HCT116 (cell line): Measurements from ENCODE around the gene SUMO3.

Experiments
- CBX3 ChIP-seq: IDR thresholded peaks from 2 replicates; pipeline ENCODE4 v1.6.1; 2012; ENCODE audit warnings: low read depth
- EGR1 ChIP-seq: IDR thresholded peaks from 2 replicates; pipeline ENCODE4 v1.6.1; 2012; ENCODE audit warnings: low read depth
- EZH2 ChIP-seq: fragments of 200-600 bp; sonication (generic); IDR thresholded peaks from 2 replicates; pipeline ENCODE4 v1.6.1; 2017; ENCODE audit warnings: antibody characterized with exemption, mixed run types
- POLR2A ChIP-seq: IDR thresholded peaks from 2 replicates; pipeline ENCODE4 v1.7.0; 2011; ENCODE audit warnings: borderline replicate concordance; ENCODE audit not compliant: insufficient read depth, insufficient read length; ENCODE audit errors: extremely low read depth
- POLR2AphosphoS5 ChIP-seq: IDR thresholded peaks from 2 replicates; pipeline ENCODE4 v1.6.1; 2011; ENCODE audit warnings: mild to moderate bottlenecking, low read depth, low read length, moderate library complexity
- SIN3A ChIP-seq: IDR thresholded peaks from 2 replicates; pipeline ENCODE4 v1.6.1; 2012; ENCODE audit warnings: low read depth
- SRF ChIP-seq: IDR thresholded peaks from 2 replicates; pipeline ENCODE4 v1.6.1; 2012; ENCODE audit warnings: low read depth
- TCF7L2 ChIP-seq: IDR thresholded peaks from 2 replicates; pipeline ENCODE4 v1.7.0; 2011; ENCODE audit warnings: borderline replicate concordance, inconsistent platforms; ENCODE audit not compliant: insufficient read depth, insufficient read length; ENCODE audit errors: extremely low read depth
- ZFX ChIP-seq: fragments of 450-650 bp; IDR thresholded peaks from 2 replicates; pipeline ENCODE4 v1.6.1; 2017
- TF ChIP-seq, protein P1 (sequence below), 3 experiments: fragments of 200-600 bp in 1 of 3; sonication (generic) in 1 of 3; IDR thresholded peaks in 2 of 3; conservative IDR thresholded peaks in 1 of 3; 2 replicates each; pipeline ENCODE4 v1.5.1; 2012 to 2017; ENCODE audit warnings: low read depth in 2 of 3, low read length in 2 of 3, antibody characterized with exemption in 1 of 3, borderline replicate concordance in 1 of 3, control low read depth in 1 of 3, mild to moderate bottlenecking in 1 of 3, mixed read lengths in 1 of 3, mixed run types in 1 of 3, moderate library complexity in 1 of 3; ENCODE audit not compliant: insufficient read depth in 1 of 3
- TF ChIP-seq, protein P2 (sequence below): IDR thresholded peaks from 2 replicates; pipeline ENCODE4 v1.6.1; 2012
- TF ChIP-seq, protein P3 (sequence below): IDR thresholded peaks from 2 replicates; pipeline ENCODE4 v1.6.1; 2012; ENCODE audit warnings: low read depth

DNA sequence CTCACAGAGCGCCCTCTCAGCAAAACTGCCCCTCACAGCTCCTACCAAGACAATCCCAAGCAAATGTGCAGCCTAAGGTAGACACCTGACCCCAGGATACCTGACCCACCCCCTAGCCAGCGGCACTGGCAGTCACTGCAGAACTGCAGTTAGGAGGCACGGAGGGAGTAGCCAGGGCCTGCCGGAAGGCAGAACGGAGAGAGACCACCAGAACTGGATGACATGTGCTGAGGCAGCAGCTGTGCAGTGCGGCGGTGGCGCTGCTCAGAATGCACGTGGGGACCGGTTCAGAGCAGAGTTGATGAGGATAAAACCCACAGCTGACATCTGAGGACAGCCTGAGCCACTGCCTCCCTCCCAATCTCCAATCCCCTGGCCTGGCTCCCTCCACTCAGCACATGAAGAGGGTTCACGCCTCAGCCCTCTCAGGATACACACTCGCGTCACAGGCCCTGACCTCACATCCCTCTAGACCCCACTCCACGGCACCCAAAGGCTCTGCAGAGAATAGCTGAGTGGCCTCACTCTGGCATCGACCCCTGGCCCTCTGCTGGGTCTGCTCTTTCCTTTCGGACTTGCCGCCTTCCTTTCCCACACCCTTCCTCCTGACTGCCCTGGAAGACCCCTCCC, 45.9 kb downstream of the SUMO3 start:
- TF ChIP-seq, protein P1, sequence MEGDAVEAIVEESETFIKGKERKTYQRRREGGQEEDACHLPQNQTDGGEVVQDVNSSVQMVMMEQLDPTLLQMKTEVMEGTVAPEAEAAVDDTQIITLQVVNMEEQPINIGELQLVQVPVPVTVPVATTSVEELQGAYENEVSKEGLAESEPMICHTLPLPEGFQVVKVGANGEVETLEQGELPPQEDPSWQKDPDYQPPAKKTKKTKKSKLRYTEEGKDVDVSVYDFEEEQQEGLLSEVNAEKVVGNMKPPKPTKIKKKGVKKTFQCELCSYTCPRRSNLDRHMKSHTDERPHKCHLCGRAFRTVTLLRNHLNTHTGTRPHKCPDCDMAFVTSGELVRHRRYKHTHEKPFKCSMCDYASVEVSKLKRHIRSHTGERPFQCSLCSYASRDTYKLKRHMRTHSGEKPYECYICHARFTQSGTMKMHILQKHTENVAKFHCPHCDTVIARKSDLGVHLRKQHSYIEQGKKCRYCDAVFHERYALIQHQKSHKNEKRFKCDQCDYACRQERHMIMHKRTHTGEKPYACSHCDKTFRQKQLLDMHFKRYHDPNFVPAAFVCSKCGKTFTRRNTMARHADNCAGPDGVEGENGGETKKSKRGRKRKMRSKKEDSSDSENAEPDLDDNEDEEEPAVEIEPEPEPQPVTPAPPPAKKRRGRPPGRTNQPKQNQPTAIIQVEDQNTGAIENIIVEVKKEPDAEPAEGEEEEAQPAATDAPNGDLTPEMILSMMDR (IDR thresholded peaks at IDR 0.05 in 2 of 3, conservative IDR thresholded peaks at IDR 0.05 in 1 of 3; ENCODE audit: borderline replicate concordance in 1 of 3, insufficient read depth in 1 of 3, low read depth in 2 of 3, low read length in 2 of 3) = no peak
- TF ChIP-seq, protein P2, sequence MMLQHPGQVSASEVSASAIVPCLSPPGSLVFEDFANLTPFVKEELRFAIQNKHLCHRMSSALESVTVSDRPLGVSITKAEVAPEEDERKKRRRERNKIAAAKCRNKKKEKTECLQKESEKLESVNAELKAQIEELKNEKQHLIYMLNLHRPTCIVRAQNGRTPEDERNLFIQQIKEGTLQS = no peak
- TF ChIP-seq POLR2A = no peak
- TF ChIP-seq, protein P3, sequence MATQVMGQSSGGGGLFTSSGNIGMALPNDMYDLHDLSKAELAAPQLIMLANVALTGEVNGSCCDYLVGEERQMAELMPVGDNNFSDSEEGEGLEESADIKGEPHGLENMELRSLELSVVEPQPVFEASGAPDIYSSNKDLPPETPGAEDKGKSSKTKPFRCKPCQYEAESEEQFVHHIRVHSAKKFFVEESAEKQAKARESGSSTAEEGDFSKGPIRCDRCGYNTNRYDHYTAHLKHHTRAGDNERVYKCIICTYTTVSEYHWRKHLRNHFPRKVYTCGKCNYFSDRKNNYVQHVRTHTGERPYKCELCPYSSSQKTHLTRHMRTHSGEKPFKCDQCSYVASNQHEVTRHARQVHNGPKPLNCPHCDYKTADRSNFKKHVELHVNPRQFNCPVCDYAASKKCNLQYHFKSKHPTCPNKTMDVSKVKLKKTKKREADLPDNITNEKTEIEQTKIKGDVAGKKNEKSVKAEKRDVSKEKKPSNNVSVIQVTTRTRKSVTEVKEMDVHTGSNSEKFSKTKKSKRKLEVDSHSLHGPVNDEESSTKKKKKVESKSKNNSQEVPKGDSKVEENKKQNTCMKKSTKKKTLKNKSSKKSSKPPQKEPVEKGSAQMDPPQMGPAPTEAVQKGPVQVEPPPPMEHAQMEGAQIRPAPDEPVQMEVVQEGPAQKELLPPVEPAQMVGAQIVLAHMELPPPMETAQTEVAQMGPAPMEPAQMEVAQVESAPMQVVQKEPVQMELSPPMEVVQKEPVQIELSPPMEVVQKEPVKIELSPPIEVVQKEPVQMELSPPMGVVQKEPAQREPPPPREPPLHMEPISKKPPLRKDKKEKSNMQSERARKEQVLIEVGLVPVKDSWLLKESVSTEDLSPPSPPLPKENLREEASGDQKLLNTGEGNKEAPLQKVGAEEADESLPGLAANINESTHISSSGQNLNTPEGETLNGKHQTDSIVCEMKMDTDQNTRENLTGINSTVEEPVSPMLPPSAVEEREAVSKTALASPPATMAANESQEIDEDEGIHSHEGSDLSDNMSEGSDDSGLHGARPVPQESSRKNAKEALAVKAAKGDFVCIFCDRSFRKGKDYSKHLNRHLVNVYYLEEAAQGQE = no peak
- no peak for TF ChIP-seq POLR2AphosphoS5
- TF ChIP-seq EZH2 = no peak
- no peak for TF ChIP-seq ZFX
- no peak for TF ChIP-seq SIN3A
- no peak for TF ChIP-seq SRF
- TF ChIP-seq CBX3 = no peak
- no peak for TF ChIP-seq EGR1
- no peak for TF ChIP-seq TCF7L2
